HCT116 (cell line): ENCODE results near the gene OSCAR.

Experiments
- ELF1 ChIP-seq: IDR thresholded peaks from 2 replicates; pipeline ENCODE4 v1.6.1; 2012; ENCODE audit warnings: low read depth, borderline replicate concordance
- EZH2 ChIP-seq: fragments of 200-600 bp; sonication (generic); IDR thresholded peaks from 2 replicates; pipeline ENCODE4 v1.6.1; 2017; ENCODE audit warnings: antibody characterized with exemption, mixed run types
- JUND ChIP-seq: IDR thresholded peaks from 2 replicates; pipeline ENCODE4 v1.6.1; 2012
- POLR2A ChIP-seq: IDR thresholded peaks from 2 replicates; pipeline ENCODE4 v1.7.0; 2011; ENCODE audit warnings: borderline replicate concordance; ENCODE audit not compliant: insufficient read depth, insufficient read length; ENCODE audit errors: extremely low read depth
- POLR2AphosphoS5 ChIP-seq: IDR thresholded peaks from 2 replicates; pipeline ENCODE4 v1.6.1; 2011; ENCODE audit warnings: mild to moderate bottlenecking, low read depth, low read length, moderate library complexity
- RAD21 ChIP-seq: IDR thresholded peaks from 2 replicates; pipeline ENCODE4 v1.6.1; 2012; ENCODE audit warnings: low read depth, mild to moderate bottlenecking
- SIN3A ChIP-seq: IDR thresholded peaks from 2 replicates; pipeline ENCODE4 v1.6.1; 2012; ENCODE audit warnings: low read depth
- YY1 ChIP-seq: IDR thresholded peaks from 2 replicates; pipeline ENCODE4 v1.6.1; 2011; ENCODE audit warnings: low read length, low read depth, moderate library complexity, mild to moderate bottlenecking; ENCODE audit not compliant: insufficient replicate concordance; ENCODE audit errors: extremely low read depth
- ZNF274 ChIP-seq: fragments of 200-500 bp; sonication (Bioruptor generic); IDR thresholded peaks from 2 replicates; pipeline ENCODE4 v1.6.1; 2014; ENCODE audit warnings: mild to moderate bottlenecking, low read depth, low read length, inconsistent platforms
- TF ChIP-seq, protein P1 (sequence below), 3 experiments: fragments of 200-600 bp in 1 of 3; sonication (generic) in 1 of 3; IDR thresholded peaks in 2 of 3; conservative IDR thresholded peaks in 1 of 3; 2 replicates each; pipeline ENCODE4 v1.5.1; 2012 to 2017; ENCODE audit warnings: low read depth in 2 of 3, low read length in 2 of 3, antibody characterized with exemption in 1 of 3, borderline replicate concordance in 1 of 3, control low read depth in 1 of 3, mild to moderate bottlenecking in 1 of 3, mixed read lengths in 1 of 3, mixed run types in 1 of 3, moderate library complexity in 1 of 3; ENCODE audit not compliant: insufficient read depth in 1 of 3
- TF ChIP-seq, protein P2 (sequence below): IDR thresholded peaks from 2 replicates; pipeline ENCODE4 v1.6.1; 2012
- TF ChIP-seq, protein P3 (sequence below): IDR thresholded peaks from 2 replicates; pipeline ENCODE4 v1.6.1; 2012; ENCODE audit warnings: low read depth
- TF ChIP-seq, protein P4 (sequence below): IDR thresholded peaks from 2 replicates; pipeline ENCODE4 v1.6.1; 2011; ENCODE audit warnings: mild to moderate bottlenecking, low read length, moderate library complexity; ENCODE audit not compliant: insufficient replicate concordance; ENCODE audit errors: extremely low read depth

GRCh38 chr19:54114340-54115108, 13.9 kb upstream of the OSCAR start:
- TF ChIP-seq POLR2A, result no peak
- TF ChIP-seq, protein P1, sequence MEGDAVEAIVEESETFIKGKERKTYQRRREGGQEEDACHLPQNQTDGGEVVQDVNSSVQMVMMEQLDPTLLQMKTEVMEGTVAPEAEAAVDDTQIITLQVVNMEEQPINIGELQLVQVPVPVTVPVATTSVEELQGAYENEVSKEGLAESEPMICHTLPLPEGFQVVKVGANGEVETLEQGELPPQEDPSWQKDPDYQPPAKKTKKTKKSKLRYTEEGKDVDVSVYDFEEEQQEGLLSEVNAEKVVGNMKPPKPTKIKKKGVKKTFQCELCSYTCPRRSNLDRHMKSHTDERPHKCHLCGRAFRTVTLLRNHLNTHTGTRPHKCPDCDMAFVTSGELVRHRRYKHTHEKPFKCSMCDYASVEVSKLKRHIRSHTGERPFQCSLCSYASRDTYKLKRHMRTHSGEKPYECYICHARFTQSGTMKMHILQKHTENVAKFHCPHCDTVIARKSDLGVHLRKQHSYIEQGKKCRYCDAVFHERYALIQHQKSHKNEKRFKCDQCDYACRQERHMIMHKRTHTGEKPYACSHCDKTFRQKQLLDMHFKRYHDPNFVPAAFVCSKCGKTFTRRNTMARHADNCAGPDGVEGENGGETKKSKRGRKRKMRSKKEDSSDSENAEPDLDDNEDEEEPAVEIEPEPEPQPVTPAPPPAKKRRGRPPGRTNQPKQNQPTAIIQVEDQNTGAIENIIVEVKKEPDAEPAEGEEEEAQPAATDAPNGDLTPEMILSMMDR (IDR thresholded peaks at IDR 0.05 in 2 of 3, conservative IDR thresholded peaks at IDR 0.05 in 1 of 3; ENCODE audit: borderline replicate concordance in 1 of 3, insufficient read depth in 1 of 3, low read depth in 2 of 3, low read length in 2 of 3), result no peak
- no peak for TF ChIP-seq RAD21
- TF ChIP-seq, protein P2, sequence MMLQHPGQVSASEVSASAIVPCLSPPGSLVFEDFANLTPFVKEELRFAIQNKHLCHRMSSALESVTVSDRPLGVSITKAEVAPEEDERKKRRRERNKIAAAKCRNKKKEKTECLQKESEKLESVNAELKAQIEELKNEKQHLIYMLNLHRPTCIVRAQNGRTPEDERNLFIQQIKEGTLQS, result no peak
- no peak for TF ChIP-seq ELF1
- TF ChIP-seq, protein P3, sequence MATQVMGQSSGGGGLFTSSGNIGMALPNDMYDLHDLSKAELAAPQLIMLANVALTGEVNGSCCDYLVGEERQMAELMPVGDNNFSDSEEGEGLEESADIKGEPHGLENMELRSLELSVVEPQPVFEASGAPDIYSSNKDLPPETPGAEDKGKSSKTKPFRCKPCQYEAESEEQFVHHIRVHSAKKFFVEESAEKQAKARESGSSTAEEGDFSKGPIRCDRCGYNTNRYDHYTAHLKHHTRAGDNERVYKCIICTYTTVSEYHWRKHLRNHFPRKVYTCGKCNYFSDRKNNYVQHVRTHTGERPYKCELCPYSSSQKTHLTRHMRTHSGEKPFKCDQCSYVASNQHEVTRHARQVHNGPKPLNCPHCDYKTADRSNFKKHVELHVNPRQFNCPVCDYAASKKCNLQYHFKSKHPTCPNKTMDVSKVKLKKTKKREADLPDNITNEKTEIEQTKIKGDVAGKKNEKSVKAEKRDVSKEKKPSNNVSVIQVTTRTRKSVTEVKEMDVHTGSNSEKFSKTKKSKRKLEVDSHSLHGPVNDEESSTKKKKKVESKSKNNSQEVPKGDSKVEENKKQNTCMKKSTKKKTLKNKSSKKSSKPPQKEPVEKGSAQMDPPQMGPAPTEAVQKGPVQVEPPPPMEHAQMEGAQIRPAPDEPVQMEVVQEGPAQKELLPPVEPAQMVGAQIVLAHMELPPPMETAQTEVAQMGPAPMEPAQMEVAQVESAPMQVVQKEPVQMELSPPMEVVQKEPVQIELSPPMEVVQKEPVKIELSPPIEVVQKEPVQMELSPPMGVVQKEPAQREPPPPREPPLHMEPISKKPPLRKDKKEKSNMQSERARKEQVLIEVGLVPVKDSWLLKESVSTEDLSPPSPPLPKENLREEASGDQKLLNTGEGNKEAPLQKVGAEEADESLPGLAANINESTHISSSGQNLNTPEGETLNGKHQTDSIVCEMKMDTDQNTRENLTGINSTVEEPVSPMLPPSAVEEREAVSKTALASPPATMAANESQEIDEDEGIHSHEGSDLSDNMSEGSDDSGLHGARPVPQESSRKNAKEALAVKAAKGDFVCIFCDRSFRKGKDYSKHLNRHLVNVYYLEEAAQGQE, result no peak
- TF ChIP-seq, protein P4, sequence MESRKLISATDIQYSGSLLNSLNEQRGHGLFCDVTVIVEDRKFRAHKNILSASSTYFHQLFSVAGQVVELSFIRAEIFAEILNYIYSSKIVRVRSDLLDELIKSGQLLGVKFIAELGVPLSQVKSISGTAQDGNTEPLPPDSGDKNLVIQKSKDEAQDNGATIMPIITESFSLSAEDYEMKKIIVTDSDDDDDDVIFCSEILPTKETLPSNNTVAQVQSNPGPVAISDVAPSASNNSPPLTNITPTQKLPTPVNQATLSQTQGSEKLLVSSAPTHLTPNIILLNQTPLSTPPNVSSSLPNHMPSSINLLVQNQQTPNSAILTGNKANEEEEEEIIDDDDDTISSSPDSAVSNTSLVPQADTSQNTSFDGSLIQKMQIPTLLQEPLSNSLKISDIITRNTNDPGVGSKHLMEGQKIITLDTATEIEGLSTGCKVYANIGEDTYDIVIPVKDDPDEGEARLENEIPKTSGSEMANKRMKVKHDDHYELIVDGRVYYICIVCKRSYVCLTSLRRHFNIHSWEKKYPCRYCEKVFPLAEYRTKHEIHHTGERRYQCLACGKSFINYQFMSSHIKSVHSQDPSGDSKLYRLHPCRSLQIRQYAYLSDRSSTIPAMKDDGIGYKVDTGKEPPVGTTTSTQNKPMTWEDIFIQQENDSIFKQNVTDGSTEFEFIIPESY, result no peak
- TF ChIP-seq JUND, result no peak
- no peak for TF ChIP-seq EZH2
- no peak for TF ChIP-seq ZNF274
- no peak for TF ChIP-seq YY1
- no peak; the same call in 1 of the 2 replicates for TF ChIP-seq POLR2AphosphoS5
- TF ChIP-seq SIN3A, result no peak
